ENCODE data around the gene MEI4.

GRCh38 chr6:77856391-77856790 is 203.6 kb downstream of the MEI4 start:
- TF ChIP-seq, protein P1, sequence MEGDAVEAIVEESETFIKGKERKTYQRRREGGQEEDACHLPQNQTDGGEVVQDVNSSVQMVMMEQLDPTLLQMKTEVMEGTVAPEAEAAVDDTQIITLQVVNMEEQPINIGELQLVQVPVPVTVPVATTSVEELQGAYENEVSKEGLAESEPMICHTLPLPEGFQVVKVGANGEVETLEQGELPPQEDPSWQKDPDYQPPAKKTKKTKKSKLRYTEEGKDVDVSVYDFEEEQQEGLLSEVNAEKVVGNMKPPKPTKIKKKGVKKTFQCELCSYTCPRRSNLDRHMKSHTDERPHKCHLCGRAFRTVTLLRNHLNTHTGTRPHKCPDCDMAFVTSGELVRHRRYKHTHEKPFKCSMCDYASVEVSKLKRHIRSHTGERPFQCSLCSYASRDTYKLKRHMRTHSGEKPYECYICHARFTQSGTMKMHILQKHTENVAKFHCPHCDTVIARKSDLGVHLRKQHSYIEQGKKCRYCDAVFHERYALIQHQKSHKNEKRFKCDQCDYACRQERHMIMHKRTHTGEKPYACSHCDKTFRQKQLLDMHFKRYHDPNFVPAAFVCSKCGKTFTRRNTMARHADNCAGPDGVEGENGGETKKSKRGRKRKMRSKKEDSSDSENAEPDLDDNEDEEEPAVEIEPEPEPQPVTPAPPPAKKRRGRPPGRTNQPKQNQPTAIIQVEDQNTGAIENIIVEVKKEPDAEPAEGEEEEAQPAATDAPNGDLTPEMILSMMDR (IDR thresholded peaks at IDR 0.05): no peak
- no peak for TF ChIP-seq POLR2A (IDR thresholded peaks at IDR 0.05)

All from heart left ventricle (tissue), 13 donors.